Gastroesophageal sphincter (tissue), 4 donors: ENCODE data around the gene STIM2. TPM values are rescaled to one million over a fixed set of nuclear protein-coding genes. Genes with fewer than 3 reads are reported as not detected.

Source experiments
- ATAC-seq: fragments of 150-250 bp; one replicate; pipeline ENCODE4 v1.9.1; 2016; ENCODE audit warnings: mild to moderate bottlenecking, moderate library complexity
- H3K27ac ChIP-seq, 4 donors: fragments of 200-600 bp; sonication (generic) in 3 of 4; 1 replicate in 3 of 4; 2 replicates in 1 of 4; pipeline ENCODE4 v1.5.1; 2016 to 2019
- H3K27me3 ChIP-seq: fragments of 200-600 bp; sonication (generic); one replicate; pipeline ENCODE4 v1.5.1; 2019
- H3K36me3 ChIP-seq, 2 donors: fragments of 200-600 bp; sonication (generic); one replicate each; pipeline ENCODE4 v1.5.1; 2019; ENCODE audit warnings: control low read depth in 1 of 2
- H3K4me1 ChIP-seq, 3 donors: fragments of 200-600 bp; sonication (generic); 1 replicate in 2 of 3; 2 replicates in 1 of 3; pipeline ENCODE4 v1.5.1; 2016 to 2019; ENCODE audit warnings: control low read depth in 2 of 3
- H3K4me3 ChIP-seq, 2 donors: fragments of 200-600 bp; sonication (generic); one replicate each; pipeline ENCODE4 v1.5.1; 2019; ENCODE audit warnings: mild to moderate bottlenecking in 1 of 2, moderate library complexity in 1 of 2
- H3K9me3 ChIP-seq, 3 donors: fragments of 200-600 bp; sonication (generic); one replicate each; pipeline ENCODE4 v1.5.1; 2017 to 2019; ENCODE audit warnings: control low read depth in 2 of 3
- CTCF ChIP-seq, 4 experiments: fragments of 200-600 bp in 2 of 4; fragments of 450-650 bp in 2 of 4; sonication (generic) in 1 of 4; IDR thresholded peaks; one replicate each; pipeline ENCODE4 v1.5.1; 2017 to 2019; ENCODE audit warnings: antibody characterized with exemption in 4 of 4, mild to moderate bottlenecking in 2 of 4, moderate library complexity in 2 of 4
- EP300 ChIP-seq: sonication (generic); formaldehyde crosslinking; IDR thresholded peaks from one replicate; pipeline ENCODE4 v1.6.1; 2017; ENCODE audit warnings: antibody characterized with exemption, mild to moderate bottlenecking
- POLR2A ChIP-seq, 2 donors: fragments of 450-650 bp; IDR thresholded peaks; one replicate each; pipeline ENCODE4 v1.6.1; 2017; ENCODE audit warnings: antibody characterized with exemption in 2 of 2, mild to moderate bottlenecking in 2 of 2, moderate library complexity in 1 of 2
- POLR2AphosphoS5 ChIP-seq: sonication (generic); formaldehyde crosslinking; IDR thresholded peaks from one replicate; pipeline ENCODE4 v1.6.1; 2017; ENCODE audit warnings: antibody characterized with exemption
- WGBS, 2 donors: methylation state at CpG; one replicate each; pipeline ENCODE4 v1.1.5; 2018; ENCODE audit warnings: low coverage in 1 of 2; 5-methylcytosine and 5-hydroxymethylcytosine counted together
- total RNA-seq, 4 donors: library from RNA; depleted of rRNA; stranded (reverse); fragments of >200 nt; gene quantifications; one replicate each; pipeline ENCODE4 v1.1.0, GENCODE V29; 2016

The STIM2 gene
- total RNA-seq, 4 donors from 2014 or later = 8.4 to 11.6 (median 10.5) TPM

- H3K9me3 ChIP-seq = no peaks in the 10 kb centered on the region
- H3K27me3 ChIP-seq = no peaks in the 10 kb centered on the region
- no peak overlapping the region for H3K27ac ChIP-seq
- H3K4me3 ChIP-seq = no peak overlapping the region
- no peak for TF ChIP-seq EP300
- TF ChIP-seq POLR2AphosphoS5 = no peak
- no peak for TF ChIP-seq POLR2A (IDR thresholded peaks at IDR 0.05)
- no peak for TF ChIP-seq CTCF (IDR thresholded peaks at IDR 0.05)
- H3K4me1 ChIP-seq = peaks cover 0 to 6% (median 0%) of the 10 kb centered on the region in 3 donors
- no peaks in the 10 kb centered on the region for H3K36me3 ChIP-seq
- ATAC-seq = no peak
These were observed 50.6 kb downstream of the STIM2 start for GRCh38 chr4:26911254-26911653.

GRCh38 chr4:26912069-26912468 is 51.4 kb downstream of the STIM2 start:
- H3K4me3 ChIP-seq = no peak overlapping the region

GRCh38 chr4:26912810-26913209 is 52.2 kb downstream of the STIM2 start:
- TF ChIP-seq POLR2A (IDR thresholded peaks at IDR 0.05) = no peak
- no peak for TF ChIP-seq CTCF (IDR thresholded peaks at IDR 0.05)
- no peak for TF ChIP-seq POLR2AphosphoS5
- TF ChIP-seq EP300 = no peak
- no peak for ATAC-seq
- no peak overlapping the region for H3K27ac ChIP-seq
- no peaks in the 10 kb centered on the region for H3K9me3 ChIP-seq
- peaks cover 0 to 6% (median 0%) of the 10 kb centered on the region in 3 donors for H3K4me1 ChIP-seq
- H3K27me3 ChIP-seq = no peaks in the 10 kb centered on the region
- no peak overlapping the region for H3K4me3 ChIP-seq
- WGBS, 2 donors = 94% methylated on average over 3 of the region's 3 CpGs; no CpG with 5 or more reads in 1 of the 2 donors
- H3K36me3 ChIP-seq = no peaks in the 10 kb centered on the region

More at GRCh38 chr4:26912069-26912468, 51.4 kb downstream of the STIM2 start:
- no peak for ATAC-seq
- no peaks in the 10 kb centered on the region for H3K36me3 ChIP-seq
- no peaks in the 10 kb centered on the region for H3K9me3 ChIP-seq
- H3K27ac ChIP-seq = no peak overlapping the region
- no peaks in the 10 kb centered on the region for H3K27me3 ChIP-seq
- 87 to 91% methylated on average over 6 of the region's 6 CpGs for WGBS, 2 donors
- peaks cover 0 to 6% (median 0%) of the 10 kb centered on the region in 3 donors for H3K4me1 ChIP-seq
- TF ChIP-seq CTCF (IDR thresholded peaks at IDR 0.05) = no peak
- no peak for TF ChIP-seq EP300
- TF ChIP-seq POLR2AphosphoS5 = no peak

GRCh38 chr4:26916195-26916594 is 55.6 kb downstream of the STIM2 start:
- no peaks in the 10 kb centered on the region for H3K9me3 ChIP-seq
- H3K27ac ChIP-seq = no peak overlapping the region
- peaks cover 0 to 6% (median 0%) of the 10 kb centered on the region in 3 donors for H3K4me1 ChIP-seq
- 0 to 25% methylated on average over 1 of the region's 1 CpG for WGBS, 2 donors
- no peak for ATAC-seq
- H3K4me3 ChIP-seq = no peak overlapping the region
- H3K27me3 ChIP-seq = no peaks in the 10 kb centered on the region
- H3K36me3 ChIP-seq = peaks cover 0 to 19% of the 10 kb centered on the region in 2 donors
- TF ChIP-seq EP300 = no peak
- no peak for TF ChIP-seq POLR2A (IDR thresholded peaks at IDR 0.05)
- TF ChIP-seq POLR2AphosphoS5 = no peak

GRCh38 chr4:26930964-26931363 is 70.3 kb downstream of the STIM2 start:
- TF ChIP-seq POLR2AphosphoS5 (no peak), EP300 (no peak), CTCF (IDR thresholded peaks at IDR 0.05) (no peak), POLR2A (IDR thresholded peaks at IDR 0.05) (no peak)

More at GRCh38 chr4:26930964-26931363, 70.3 kb downstream of the STIM2 start:
- H3K4me1 ChIP-seq = no peaks in the 10 kb centered on the region
- no peaks in the 10 kb centered on the region for H3K27me3 ChIP-seq
- H3K27ac ChIP-seq = no peak overlapping the region
- H3K4me3 ChIP-seq = no peak overlapping the region
- no peaks in the 10 kb centered on the region for H3K9me3 ChIP-seq
- H3K36me3 ChIP-seq = no peaks in the 10 kb centered on the region
- WGBS, 2 donors = 82 to 93% methylated on average over 2 to 4 of the region's 4 CpGs
- ATAC-seq = no peak
